OCI-LY3 (cell line): Measurements from ENCODE around the gene GMCL2.

Experiments
- H2AFZ ChIP-seq: fragments of 200-600, 300-600 bp; shearing (Covaris generic); 2 replicates; pipeline ENCODE4 v1.6.0; 2014; ENCODE audit warnings: antibody characterized with exemption, low read depth, low read length
- H3K27ac ChIP-seq: fragments of 200-600, 300-600 bp; sonication (generic); 2 replicates; pipeline ENCODE4 v1.5.1; 2014; ENCODE audit warnings: mild to moderate bottlenecking, low read length, moderate library complexity, mixed read lengths
- H3K27me3 ChIP-seq: fragments of 200-600, 300-600 bp; sonication (generic); 2 replicates; pipeline ENCODE4 v1.6.1; 2014; ENCODE audit warnings: low read depth, low read length, mixed read lengths
- H3K36me3 ChIP-seq: fragments of 200-600, 300-600 bp; sonication (generic); replicated peaks from 2 replicates; pipeline ENCODE3; 2014; ENCODE audit warnings: low read depth, low read length, mixed read lengths
- H3K4me1 ChIP-seq: fragments of 300-600, 200-600 bp; sonication (generic); 2 replicates; pipeline ENCODE4 v1.6.1; 2014; ENCODE audit warnings: low read length, mixed read lengths
- H3K4me2 ChIP-seq: fragments of 200-600, 300-600 bp; sonication (generic); 2 replicates; pipeline ENCODE4 v1.6.1; 2014; ENCODE audit warnings: low read length, mixed read lengths
- H3K4me3 ChIP-seq: fragments of 300-600, 200-600 bp; sonication (generic); 2 replicates; pipeline ENCODE4 v1.5.1; 2014; ENCODE audit warnings: antibody characterized with exemption, mild to moderate bottlenecking, low read length, moderate library complexity
- H3K79me2 ChIP-seq: fragments of 300-600, 200-600 bp; shearing (Covaris generic); 2 replicates; pipeline ENCODE4 v1.6.1; 2014; ENCODE audit warnings: mild to moderate bottlenecking, low read length, mixed read lengths
- H3K9ac ChIP-seq: fragments of 300-600, 200-600 bp; shearing (Covaris generic); 2 replicates; pipeline ENCODE4 v1.6.0; 2014; ENCODE audit warnings: mild to moderate bottlenecking, low read length, moderate library complexity
- H3K9me3 ChIP-seq: fragments of 200-600, 300-600 bp; shearing (Covaris generic); 2 replicates; pipeline ENCODE4 v1.6.1; 2014; ENCODE audit warnings: low read length, mixed read lengths; ENCODE audit not compliant: insufficient read depth
- H4K20me1 ChIP-seq: fragments of 200-600, 300-600 bp; sonication (generic); 2 replicates; pipeline ENCODE4 v1.6.1; 2016; ENCODE audit warnings: low read length, mixed read lengths; ENCODE audit not compliant: insufficient read depth
- CTCF ChIP-seq: fragments of 200-600, 300-600 bp; sonication (generic); IDR thresholded peaks from 2 replicates; pipeline ENCODE4 v1.5.1; 2014; ENCODE audit warnings: antibody characterized with exemption, low read length, low read depth
- EZH2phosphoT487 ChIP-seq: fragments of 200-600 bp; shearing (Covaris generic); IDR thresholded peaks from 2 replicates; pipeline ENCODE4 v1.6.1; 2018; ENCODE audit warnings: antibody characterized with exemption, mixed run types, low read depth

GMCL2 gene

DNA sequence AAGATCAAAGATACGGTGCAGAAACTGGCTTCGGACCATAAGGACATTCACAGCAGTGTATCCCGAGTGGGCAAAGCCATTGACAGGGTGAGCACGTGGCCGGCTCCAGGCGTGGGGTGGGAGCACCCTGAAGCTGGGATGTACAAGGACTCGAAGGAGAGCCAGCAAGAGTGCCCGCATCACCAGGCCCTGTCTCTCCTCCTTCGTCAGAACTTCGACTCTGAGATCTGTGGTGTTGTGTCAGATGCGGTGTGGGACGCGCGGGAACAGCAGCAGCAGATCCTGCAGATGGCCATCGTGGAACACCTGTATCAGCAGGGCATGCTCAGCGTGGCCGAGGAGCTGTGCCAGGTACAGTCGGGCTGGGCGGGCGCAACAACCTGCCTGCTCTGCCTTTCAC is 44.5 kb downstream of the GMCL2 start:
- Histone ChIP-seq H2AFZ (no peak overlapping the region), H3K27ac (no peak overlapping the region), H3K4me3 (no peak overlapping the region), H3K4me2 (no peak overlapping the region), H3K9me3 (no peaks in the 10 kb centered on the region), H3K4me1 (peaks cover 6% of the 10 kb centered on the region; the same call in 1 of the 2 replicates), H3K27me3 (no peaks in the 10 kb centered on the region), H3K79me2 (no peaks in the 10 kb centered on the region), H4K20me1 (no peaks in the 10 kb centered on the region), H3K36me3 (peaks cover 43% of the 10 kb centered on the region), H3K9ac (no peak overlapping the region)
- no peak for TF ChIP-seq CTCF
- no peak for TF ChIP-seq EZH2phosphoT487

DNA sequence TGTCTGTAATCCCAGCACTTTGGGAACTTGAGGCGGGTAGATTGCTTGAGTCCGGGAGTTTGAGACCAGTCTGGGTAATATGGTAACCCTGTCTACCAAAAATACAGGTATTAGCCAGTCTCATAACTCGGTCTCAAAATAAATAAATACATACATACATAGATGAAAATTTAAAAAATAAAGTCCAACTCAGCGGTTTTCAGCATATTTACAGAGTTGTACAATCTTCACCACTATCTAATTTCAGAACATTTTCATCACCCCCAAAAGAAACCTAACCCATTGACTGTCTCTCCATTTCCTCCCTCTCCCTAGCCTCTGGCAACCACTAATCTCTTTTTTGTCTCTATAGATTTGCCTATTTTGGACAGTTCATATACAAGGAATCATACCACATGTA is 45.6 kb downstream of the GMCL2 start:
- Histone ChIP-seq H3K4me2 (no peak overlapping the region), H3K27ac (no peak overlapping the region)

GRCh38 chr5:178137991-178138390 is 49.2 kb downstream of the GMCL2 start:
- Histone ChIP-seq H3K9me3 (no peaks in the 10 kb centered on the region), H3K36me3 (peaks cover 27% of the 10 kb centered on the region), H3K9ac (no peak overlapping the region), H3K4me2 (no peak overlapping the region), H3K4me1 (no peaks in the 10 kb centered on the region), H4K20me1 (no peaks in the 10 kb centered on the region), H3K27me3 (no peaks in the 10 kb centered on the region), H3K4me3 (no peak overlapping the region), H2AFZ (no peak overlapping the region), H3K27ac (no peak overlapping the region), H3K79me2 (peaks cover 11% of the 10 kb centered on the region)
- no peak for TF ChIP-seq EZH2phosphoT487
- TF ChIP-seq CTCF, result no peak

More for the DNA sequence above, 45.6 kb downstream of the GMCL2 start:
- no peaks in the 10 kb centered on the region for H3K27me3 ChIP-seq
- no peaks in the 10 kb centered on the region for H3K9me3 ChIP-seq
- no peak for TF ChIP-seq EZH2phosphoT487
- no peak for TF ChIP-seq CTCF
- no peak overlapping the region for H3K4me3 ChIP-seq
- no peaks in the 10 kb centered on the region for H3K79me2 ChIP-seq
- no peak overlapping the region for H3K9ac ChIP-seq
- H4K20me1 ChIP-seq, result no peaks in the 10 kb centered on the region
- H3K36me3 ChIP-seq, result peaks cover 32% of the 10 kb centered on the region
- H2AFZ ChIP-seq, result no peak overlapping the region
- peaks cover 5% of the 10 kb centered on the region; the same call in 1 of the 2 replicates for H3K4me1 ChIP-seq

DNA sequence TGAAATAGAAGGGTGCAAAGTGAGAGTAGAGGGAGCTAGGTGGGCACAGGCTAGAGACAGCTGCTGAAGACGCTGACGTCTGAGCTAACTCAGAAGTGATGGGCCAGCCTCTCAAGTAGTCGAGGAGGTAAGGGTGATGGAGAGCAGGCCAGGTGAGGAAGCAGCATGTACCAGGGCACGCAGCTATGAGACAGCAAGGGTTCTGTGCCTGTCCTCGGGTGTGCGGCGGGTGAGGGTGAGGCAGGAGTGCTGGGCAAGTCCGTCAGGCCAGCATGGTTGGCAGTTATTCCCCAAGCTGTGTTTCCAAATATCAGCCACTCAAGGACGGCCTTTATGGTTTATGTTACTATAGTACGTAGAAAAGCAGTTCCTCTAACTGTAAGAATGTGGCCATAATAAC is 50.2 kb downstream of the GMCL2 start:
- no peak overlapping the region for H3K4me2 ChIP-seq
- H3K36me3 ChIP-seq, result peaks cover 22% of the 10 kb centered on the region
- H3K4me1 ChIP-seq, result no peaks in the 10 kb centered on the region
- H3K27ac ChIP-seq, result no peak overlapping the region
- TF ChIP-seq EZH2phosphoT487 (no peak), CTCF (no peak)
- no peak overlapping the region for H2AFZ ChIP-seq
- peaks cover 17% of the 10 kb centered on the region for H3K79me2 ChIP-seq
- H3K4me3 ChIP-seq, result no peak overlapping the region
- H3K27me3 ChIP-seq, result no peaks in the 10 kb centered on the region
- no peaks in the 10 kb centered on the region for H4K20me1 ChIP-seq
- no peaks in the 10 kb centered on the region for H3K9me3 ChIP-seq
- H3K9ac ChIP-seq, result no peak overlapping the region
